Left ventricle myocardium inferior (tissue), 1 donor: ENCODE measurements around the gene GPR39. TPM values are rescaled to one million over a fixed set of nuclear protein-coding genes. Genes with fewer than 3 reads are reported as not detected.

Experiments
- DNase-seq: peaks from one replicate; pipeline ENCODE4 v3.0.0-alpha.2; 2020
- H3K27ac ChIP-seq: fragments of 200-600 bp; replicated peaks from 2 replicates; pipeline ENCODE4 v1.8.0; 2021
- H3K27me3 ChIP-seq: fragments of 200-600 bp; 2 replicates; pipeline ENCODE4 v1.8.0; 2021; ENCODE audit warnings: low read depth
- H3K36me3 ChIP-seq: fragments of 200-600 bp; 2 replicates; pipeline ENCODE4 v1.8.0; 2021
- H3K4me1 ChIP-seq: fragments of 200-600 bp; 2 replicates; pipeline ENCODE4 v1.8.0; 2021
- H3K4me3 ChIP-seq: fragments of 200-600 bp; 2 replicates; pipeline ENCODE4 v1.8.0; 2021; ENCODE audit warnings: mild to moderate bottlenecking, moderate library complexity
- H3K9me3 ChIP-seq: fragments of 200-600 bp; replicated peaks from 2 replicates; pipeline ENCODE4 v1.8.0; 2021
- CTCF ChIP-seq: fragments of 200-600 bp; IDR thresholded peaks from 2 replicates; pipeline ENCODE4 v1.8.0; 2021; ENCODE audit warnings: antibody characterized with exemption, mild to moderate bottlenecking, borderline replicate concordance
- intact Hi-C: fragments of 100-400 bp; cut with micrococcal nuclease; formaldehyde crosslinking; loops from one replicate; pipeline ENCODE4 v1.11.0; 2022
- total RNA-seq: library from RNA; stranded (reverse); fragmentation: NEBNext Ultra II Directional; extraction: Animal tissue kit (Norgen Biotek cat#: 25700); gene quantifications from one replicate; pipeline ENCODE4 v1.2.1, GENCODE V29; 2021
- donor health status: DM: no; HTN: yes; CAD: no; lungs with severe emphysema.

GPR39 gene
- total RNA-seq, 1 donor from 2014 or later, result not detected

DNA sequence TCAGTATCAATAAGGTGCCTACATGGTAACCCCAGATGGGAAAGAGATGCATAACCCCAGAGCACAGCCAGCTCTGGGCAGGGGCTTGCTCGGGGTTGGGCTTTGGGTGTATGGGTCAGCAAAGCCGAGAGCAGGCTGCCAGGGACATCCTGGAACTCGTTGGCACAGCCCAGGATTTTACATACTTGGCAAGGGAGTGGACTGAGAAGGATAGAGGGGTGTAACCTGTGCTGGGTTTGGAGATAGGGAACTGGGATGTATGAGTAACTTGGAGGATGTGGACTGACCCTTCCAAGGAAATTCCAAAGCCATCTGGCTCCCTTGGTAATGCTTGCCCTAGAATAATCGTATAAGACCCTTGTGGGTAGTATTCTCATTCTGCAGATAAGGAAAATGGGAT is 44.2 kb downstream of the GPR39 start:
- Histone ChIP-seq H3K9me3 (peaks cover 31% of the 10 kb centered on the region), H3K36me3 (no peaks in the 10 kb centered on the region), H3K4me1 (no peaks in the 10 kb centered on the region), H3K27ac (no peak overlapping the region), H3K4me3 (no peak overlapping the region), H3K27me3 (peaks cover 17% of the 10 kb centered on the region)
- intact Hi-C loops, result no loop called here
- no peak for TF ChIP-seq CTCF
- no peak for DNase-seq

DNA sequence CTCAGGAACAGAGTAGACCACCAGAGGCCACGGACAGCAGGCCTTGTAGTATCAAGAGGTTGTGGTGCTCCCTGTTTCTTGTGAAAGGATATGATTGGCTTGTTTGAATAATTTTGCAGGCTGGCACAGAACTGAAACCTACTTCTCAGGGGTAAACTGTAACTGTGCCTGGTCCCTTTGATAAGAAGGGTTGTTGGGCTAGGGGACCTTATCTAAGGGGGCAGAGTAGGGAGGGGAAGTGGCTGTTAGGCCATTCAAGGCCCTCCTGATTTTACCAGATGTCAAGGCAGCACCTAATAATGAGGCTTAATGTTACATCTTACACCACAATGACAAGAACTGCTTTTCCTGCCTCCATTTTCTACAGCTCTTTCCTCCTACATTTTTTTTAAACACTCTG is 45.6 kb downstream of the GPR39 start:
- Histone ChIP-seq H3K36me3 (no peaks in the 10 kb centered on the region), H3K4me3 (no peak overlapping the region), H3K27ac (no peak overlapping the region), H3K27me3 (peaks cover 17% of the 10 kb centered on the region), H3K9me3 (peaks cover 46% of the 10 kb centered on the region), H3K4me1 (no peaks in the 10 kb centered on the region)
- no peak for TF ChIP-seq CTCF
- DNase-seq, result no peak
- intact Hi-C loops, result no loop called here

DNA sequence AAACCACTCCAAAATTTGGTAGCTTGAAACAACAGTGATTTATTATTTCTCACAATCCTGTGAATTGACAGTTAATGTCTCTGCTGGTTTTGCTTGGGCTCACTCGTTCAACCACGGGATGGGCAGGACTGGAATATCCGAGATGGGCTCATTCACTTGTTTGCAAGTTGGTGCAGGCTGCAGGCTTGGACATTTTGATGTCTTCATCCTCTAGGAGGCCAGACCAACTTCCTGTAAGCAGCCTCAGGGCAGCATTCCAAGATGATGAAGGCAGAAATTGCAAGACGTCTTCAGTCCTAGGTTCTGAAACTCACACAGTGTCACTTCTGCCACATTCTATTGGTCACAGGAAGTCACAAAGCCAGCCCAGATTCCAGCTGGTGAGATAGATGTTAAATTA is 47.1 kb downstream of the GPR39 start:
- peaks cover 60% of the 10 kb centered on the region for H3K9me3 ChIP-seq
- intact Hi-C loops, result no loop called here
- H3K36me3 ChIP-seq, result no peaks in the 10 kb centered on the region
- H3K27me3 ChIP-seq, result peaks cover 17% of the 10 kb centered on the region
- no peak overlapping the region for H3K4me3 ChIP-seq
- TF ChIP-seq CTCF, result no peak
- no peak overlapping the region for H3K27ac ChIP-seq
- DNase-seq, result no peak
- H3K4me1 ChIP-seq, result no peaks in the 10 kb centered on the region

DNA sequence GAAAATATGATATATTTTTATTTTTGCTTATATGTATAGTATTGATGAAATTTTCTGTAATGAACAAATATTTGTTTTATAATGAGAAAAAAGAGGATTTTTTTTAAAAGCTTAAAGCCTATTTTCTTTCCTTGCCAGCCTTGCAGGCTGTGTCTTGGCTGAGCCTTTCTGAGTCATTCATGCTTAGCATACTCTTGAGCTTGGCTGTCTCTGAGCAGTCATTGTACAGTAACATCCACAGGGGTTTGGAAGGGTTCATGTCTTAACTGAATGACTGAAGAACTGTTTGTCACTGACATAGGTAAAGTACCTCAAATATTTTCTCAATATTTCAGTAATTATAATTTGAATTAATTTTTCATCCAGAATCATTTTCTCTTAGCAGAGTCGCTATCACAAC is 49.3 kb downstream of the GPR39 start:
- TF ChIP-seq CTCF, result no peak
- H3K36me3 ChIP-seq, result no peaks in the 10 kb centered on the region
- peaks cover 67% of the 10 kb centered on the region for H3K9me3 ChIP-seq
- DNase-seq, result no peak
- no peaks in the 10 kb centered on the region for H3K4me1 ChIP-seq
- no peak overlapping the region for H3K27ac ChIP-seq
- H3K27me3 ChIP-seq, result peaks cover 8% of the 10 kb centered on the region
- intact Hi-C loops, result no loop called here
- H3K4me3 ChIP-seq, result no peak overlapping the region

- Histone ChIP-seq H3K27me3 (peaks cover 4% of the 10 kb centered on the region), H3K27ac (no peak overlapping the region), H3K4me3 (no peak overlapping the region), H3K36me3 (no peaks in the 10 kb centered on the region), H3K4me1 (no peaks in the 10 kb centered on the region), H3K9me3 (peaks cover 67% of the 10 kb centered on the region)
- intact Hi-C loops, result no loop called here
- TF ChIP-seq CTCF, result no peak
- no peak for DNase-seq
Observed at GRCh38 chr2:132466428-132467028, 49.9 kb downstream of the GPR39 start.
